ENCODE measurements around the gene KLHL35.

DNA sequence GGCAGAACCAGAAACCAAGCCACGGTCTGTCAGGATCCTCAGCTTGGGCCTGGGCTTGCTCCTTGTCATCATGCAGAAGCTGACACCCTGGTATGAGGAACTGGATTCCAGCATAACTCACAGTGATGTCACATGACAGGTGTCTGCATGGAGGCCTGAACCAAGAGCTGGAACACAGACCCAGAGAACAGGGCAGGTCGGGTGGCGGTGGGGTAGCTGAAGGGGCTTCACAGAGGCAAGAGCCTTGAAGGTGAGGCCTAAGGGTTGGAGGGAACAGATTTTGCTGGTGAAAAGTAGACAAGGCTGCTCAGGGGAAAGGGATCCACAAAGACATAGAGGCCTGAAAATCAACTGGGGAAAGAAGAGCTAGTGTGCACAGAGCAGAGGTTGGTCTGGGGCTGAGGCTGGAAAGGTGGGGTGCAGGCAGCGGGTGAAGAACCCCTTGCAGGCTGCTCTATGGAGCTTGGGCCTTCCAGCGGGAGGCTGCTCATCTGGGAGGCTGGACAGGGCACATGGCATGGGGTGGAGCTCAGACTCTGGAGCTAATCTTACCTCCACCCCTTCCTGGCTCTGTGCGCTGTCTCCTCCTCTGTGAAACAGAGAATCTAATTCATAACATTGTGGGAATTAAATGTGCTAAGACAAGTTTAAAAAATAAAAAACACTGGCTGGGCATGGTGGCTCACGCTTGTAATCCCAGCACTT is 52.1 kb downstream of the KLHL35 start:
- TF ChIP-seq, protein P1, sequence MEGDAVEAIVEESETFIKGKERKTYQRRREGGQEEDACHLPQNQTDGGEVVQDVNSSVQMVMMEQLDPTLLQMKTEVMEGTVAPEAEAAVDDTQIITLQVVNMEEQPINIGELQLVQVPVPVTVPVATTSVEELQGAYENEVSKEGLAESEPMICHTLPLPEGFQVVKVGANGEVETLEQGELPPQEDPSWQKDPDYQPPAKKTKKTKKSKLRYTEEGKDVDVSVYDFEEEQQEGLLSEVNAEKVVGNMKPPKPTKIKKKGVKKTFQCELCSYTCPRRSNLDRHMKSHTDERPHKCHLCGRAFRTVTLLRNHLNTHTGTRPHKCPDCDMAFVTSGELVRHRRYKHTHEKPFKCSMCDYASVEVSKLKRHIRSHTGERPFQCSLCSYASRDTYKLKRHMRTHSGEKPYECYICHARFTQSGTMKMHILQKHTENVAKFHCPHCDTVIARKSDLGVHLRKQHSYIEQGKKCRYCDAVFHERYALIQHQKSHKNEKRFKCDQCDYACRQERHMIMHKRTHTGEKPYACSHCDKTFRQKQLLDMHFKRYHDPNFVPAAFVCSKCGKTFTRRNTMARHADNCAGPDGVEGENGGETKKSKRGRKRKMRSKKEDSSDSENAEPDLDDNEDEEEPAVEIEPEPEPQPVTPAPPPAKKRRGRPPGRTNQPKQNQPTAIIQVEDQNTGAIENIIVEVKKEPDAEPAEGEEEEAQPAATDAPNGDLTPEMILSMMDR (IDR thresholded peaks at IDR 0.05), result no peak
- TF ChIP-seq POLR2A (IDR thresholded peaks at IDR 0.05), result no peak
- no peak for TF ChIP-seq EP300 (IDR thresholded peaks at IDR 0.05)
- TF ChIP-seq POLR2AphosphoS5 (IDR thresholded peaks at IDR 0.05), result no peak
